ENCODE results near the gene VAV3. TPM values are rescaled to one million over a fixed set of nuclear protein-coding genes. Genes with fewer than 3 reads are reported as not detected.

The VAV3 gene
- polyA plus RNA-seq, 1 donor (not counting 4 experiments of a cell fraction or from before 2014, with no cell fraction given): 19.6 TPM

DNA sequence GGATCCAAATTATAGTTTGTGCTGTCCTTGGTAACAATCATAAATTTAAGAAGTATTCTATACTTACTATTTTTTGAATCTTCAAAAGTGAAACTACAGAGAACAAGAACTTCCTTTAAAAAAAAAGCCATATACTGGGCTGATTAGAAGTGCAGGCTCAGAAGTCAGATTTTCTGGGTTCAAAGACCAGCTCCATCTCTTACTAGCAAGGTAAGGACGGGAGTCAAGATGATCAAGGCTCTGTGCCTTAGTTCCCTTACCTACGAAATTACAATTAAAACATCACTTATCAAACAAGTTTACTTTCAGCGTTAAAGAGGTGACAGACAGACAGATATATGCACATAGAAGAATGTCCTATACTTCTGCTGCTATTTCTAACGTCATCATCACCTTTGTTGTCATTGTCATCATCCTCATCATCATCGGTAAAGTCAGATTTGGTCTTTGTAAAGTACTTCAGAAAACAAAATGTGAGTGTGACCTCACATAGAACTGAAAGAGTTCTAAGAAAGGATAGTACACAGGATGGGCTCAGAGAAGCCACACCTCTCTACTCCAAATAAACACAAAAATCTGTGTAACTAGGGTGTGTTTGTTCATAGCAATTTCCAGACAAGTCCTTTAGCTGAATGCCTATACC is 178.7 kb downstream of the VAV3 start:
- no peak overlapping the region for H2AFZ ChIP-seq (ENCODE audit: control insufficient read depth, low read length)
- no peaks in the 10 kb centered on the region for H3K9me1 ChIP-seq (ENCODE audit: control insufficient read depth, extremely low read depth, insufficient read depth, low read length)
- TF ChIP-seq, protein P1, sequence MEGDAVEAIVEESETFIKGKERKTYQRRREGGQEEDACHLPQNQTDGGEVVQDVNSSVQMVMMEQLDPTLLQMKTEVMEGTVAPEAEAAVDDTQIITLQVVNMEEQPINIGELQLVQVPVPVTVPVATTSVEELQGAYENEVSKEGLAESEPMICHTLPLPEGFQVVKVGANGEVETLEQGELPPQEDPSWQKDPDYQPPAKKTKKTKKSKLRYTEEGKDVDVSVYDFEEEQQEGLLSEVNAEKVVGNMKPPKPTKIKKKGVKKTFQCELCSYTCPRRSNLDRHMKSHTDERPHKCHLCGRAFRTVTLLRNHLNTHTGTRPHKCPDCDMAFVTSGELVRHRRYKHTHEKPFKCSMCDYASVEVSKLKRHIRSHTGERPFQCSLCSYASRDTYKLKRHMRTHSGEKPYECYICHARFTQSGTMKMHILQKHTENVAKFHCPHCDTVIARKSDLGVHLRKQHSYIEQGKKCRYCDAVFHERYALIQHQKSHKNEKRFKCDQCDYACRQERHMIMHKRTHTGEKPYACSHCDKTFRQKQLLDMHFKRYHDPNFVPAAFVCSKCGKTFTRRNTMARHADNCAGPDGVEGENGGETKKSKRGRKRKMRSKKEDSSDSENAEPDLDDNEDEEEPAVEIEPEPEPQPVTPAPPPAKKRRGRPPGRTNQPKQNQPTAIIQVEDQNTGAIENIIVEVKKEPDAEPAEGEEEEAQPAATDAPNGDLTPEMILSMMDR (optimal IDR thresholded peaks at IDR 0.05 in 1 of 3, IDR thresholded peaks at IDR 0.05 in 1 of 3, conservative IDR thresholded peaks at IDR 0.05 in 1 of 3; ENCODE audit: extremely low read depth in 1 of 3, insufficient read depth in 2 of 3, low read length in 3 of 3): no peak
- no peak for TF ChIP-seq EZH2 (IDR thresholded peaks at IDR 0.05; ENCODE audit: low read length)
- DNase-seq (ENCODE audit: low read depth, low spot score): no peak
- H4K20me1 ChIP-seq (ENCODE audit: control insufficient read depth, extremely low read depth, insufficient read depth, low read length): no peaks in the 10 kb centered on the region
- no peaks in the 10 kb centered on the region for H3K79me2 ChIP-seq (ENCODE audit: control insufficient read depth, insufficient read depth, low read length)
- no peak for FAIRE-seq
- no peaks in the 10 kb centered on the region for H3K9me3 ChIP-seq (ENCODE audit: control insufficient read depth, low read depth, low read length)
- dilution Hi-C loops (cut with MboI; ENCODE audit: extremely low pct_ligation_motif_present, low sequenced_read_pairs): no loop called here
- H3K27me3 ChIP-seq (ENCODE audit: control insufficient read depth, extremely low read depth, insufficient read depth, low read length): no peaks in the 10 kb centered on the region
- H3K4me1 ChIP-seq (ENCODE audit: control insufficient read depth, extremely low read depth, insufficient read depth, low read length): no peaks in the 10 kb centered on the region
- H3K9ac ChIP-seq (ENCODE audit: control insufficient read depth, extremely low read depth, insufficient read depth, low read length): no peak overlapping the region
- no peaks in the 10 kb centered on the region for H3K36me3 ChIP-seq (ENCODE audit: control insufficient read depth in 2 of 2, extremely low read depth in 1 of 2, insufficient read depth in 2 of 2, low read length in 2 of 2)
- H3K27ac ChIP-seq (ENCODE audit: control insufficient read depth, insufficient read depth, low read length): no peak overlapping the region
- no peak overlapping the region for H3K4me2 ChIP-seq (ENCODE audit: control insufficient read depth, extremely low read depth, insufficient read depth, low read depth, low read length)
- no peak overlapping the region for H3K4me3 ChIP-seq (ENCODE audit: control insufficient read depth in 2 of 3, extremely low read depth in 1 of 3, insufficient read depth in 2 of 3, low read depth in 1 of 3, low read length in 3 of 3)

DNA sequence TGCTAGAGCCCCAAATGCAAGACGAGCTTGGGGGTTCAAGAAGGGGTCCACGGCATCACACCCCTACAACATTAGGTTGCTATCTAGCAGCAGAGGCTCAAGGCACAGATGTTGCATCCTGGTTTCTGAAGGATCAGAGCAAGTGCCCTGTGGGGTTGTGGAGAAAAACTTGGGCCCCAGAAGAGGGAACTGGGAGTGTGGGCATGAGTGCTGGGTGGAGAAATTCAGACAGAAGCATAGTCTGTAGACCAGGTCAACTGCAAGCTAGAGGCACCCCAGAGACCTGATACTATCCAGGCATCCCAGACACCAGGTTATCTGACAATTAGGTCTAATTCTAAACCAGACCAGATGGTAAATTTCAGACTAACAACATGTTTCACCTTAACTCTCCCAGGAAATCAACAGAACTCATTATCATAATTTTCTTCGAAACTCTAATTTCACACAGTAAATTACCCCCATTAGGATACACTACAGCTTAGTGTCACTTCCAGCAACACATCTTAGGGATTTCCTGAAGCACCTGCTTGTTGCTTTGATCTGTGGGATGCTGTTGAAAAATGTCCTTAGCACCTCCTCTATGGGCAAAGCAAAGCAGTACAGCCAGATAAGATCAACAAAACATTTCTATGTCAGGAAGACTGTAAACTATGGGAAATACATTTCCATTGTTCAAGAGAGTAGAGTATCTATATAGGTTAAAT is 179.3 kb downstream of the VAV3 start:
- no peak overlapping the region for H3K9ac ChIP-seq (ENCODE audit: control insufficient read depth, extremely low read depth, insufficient read depth, low read length)
- dilution Hi-C loops (cut with MboI; ENCODE audit: extremely low pct_ligation_motif_present, low sequenced_read_pairs): no loop called here
- H3K4me3 ChIP-seq (ENCODE audit: control insufficient read depth in 2 of 3, extremely low read depth in 1 of 3, insufficient read depth in 2 of 3, low read depth in 1 of 3, low read length in 3 of 3): no peak overlapping the region
- H3K9me3 ChIP-seq (ENCODE audit: control insufficient read depth, low read depth, low read length): no peaks in the 10 kb centered on the region
- H3K27me3 ChIP-seq (ENCODE audit: control insufficient read depth, extremely low read depth, insufficient read depth, low read length): no peaks in the 10 kb centered on the region
- H3K4me1 ChIP-seq (ENCODE audit: control insufficient read depth, extremely low read depth, insufficient read depth, low read length): no peaks in the 10 kb centered on the region
- FAIRE-seq (no peak), DNase-seq (ENCODE audit: low read depth, low spot score) (no peak)
- H3K79me2 ChIP-seq (ENCODE audit: control insufficient read depth, insufficient read depth, low read length): no peaks in the 10 kb centered on the region
- no peak overlapping the region for H3K4me2 ChIP-seq (ENCODE audit: control insufficient read depth, extremely low read depth, insufficient read depth, low read depth, low read length)
- H3K36me3 ChIP-seq (ENCODE audit: control insufficient read depth in 2 of 2, extremely low read depth in 1 of 2, insufficient read depth in 2 of 2, low read length in 2 of 2): no peaks in the 10 kb centered on the region
- TF ChIP-seq, protein P1 (optimal IDR thresholded peaks at IDR 0.05 in 1 of 3, IDR thresholded peaks at IDR 0.05 in 1 of 3, conservative IDR thresholded peaks at IDR 0.05 in 1 of 3; ENCODE audit: extremely low read depth in 1 of 3, insufficient read depth in 2 of 3, low read length in 3 of 3): no peak
- TF ChIP-seq EZH2 (IDR thresholded peaks at IDR 0.05; ENCODE audit: low read length): no peak
- no peak overlapping the region for H2AFZ ChIP-seq (ENCODE audit: control insufficient read depth, low read length)
- no peaks in the 10 kb centered on the region for H4K20me1 ChIP-seq (ENCODE audit: control insufficient read depth, extremely low read depth, insufficient read depth, low read length)
- no peaks in the 10 kb centered on the region for H3K9me1 ChIP-seq (ENCODE audit: control insufficient read depth, extremely low read depth, insufficient read depth, low read length)
- H3K27ac ChIP-seq (ENCODE audit: control insufficient read depth, insufficient read depth, low read length): no peak overlapping the region
